ENCODE results near the gene RASA4. TPM values are rescaled to one million over a fixed set of nuclear protein-coding genes. Genes with fewer than 3 reads are reported as not detected.
"Not testable (repeated sequence)": the region's sequence is repeated elsewhere in the genome, so short reads cannot be mapped to it uniquely, and the experiment has no call there.

The RASA4 gene
- total RNA-seq, 1 donor from 2014 or later, result 18.9 TPM

GRCh38 chr7:102592477-102593019 lies 24.0 kb downstream of the RASA4 start:
- H3K4me3 Mint-ChIP-seq; H3K36me3 Mint-ChIP-seq (ENCODE audit: low read depth); H3K4me1 Mint-ChIP-seq; H3K27ac Mint-ChIP-seq (ENCODE audit: unreplicated experiment); H3K9me3 Mint-ChIP-seq; DNase-seq (ENCODE audit: low read depth, low spot score); H3K27me3 Mint-ChIP-seq (ENCODE audit: low read depth): not testable (repeated sequence)

DNA sequence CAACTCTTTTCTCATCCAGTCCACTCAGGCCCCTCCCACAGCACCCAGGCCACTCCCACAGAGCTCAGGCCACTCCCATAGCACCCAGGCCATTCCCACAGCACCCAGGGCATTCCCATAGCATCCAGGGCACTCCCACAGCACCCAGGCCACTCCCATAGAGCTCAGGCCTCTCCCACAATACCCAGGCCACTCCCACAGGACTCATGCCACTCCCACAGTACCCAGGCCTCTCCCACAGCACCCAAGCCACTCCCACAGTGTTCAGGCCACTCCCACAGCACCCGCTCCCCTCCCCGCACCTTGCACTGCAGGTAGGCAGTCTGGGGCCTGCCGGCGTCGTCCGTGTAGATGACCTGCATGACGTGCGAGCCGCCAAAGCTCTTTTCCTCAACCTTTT lies 26.7 kb downstream of the RASA4 start:
- not testable (repeated sequence) for H3K36me3 Mint-ChIP-seq (ENCODE audit: low read depth); H3K27me3 Mint-ChIP-seq (ENCODE audit: low read depth); H3K9me3 Mint-ChIP-seq; H3K27ac Mint-ChIP-seq (ENCODE audit: unreplicated experiment); DNase-seq (ENCODE audit: low read depth, low spot score); H3K4me1 Mint-ChIP-seq; H3K4me3 Mint-ChIP-seq

- not testable (repeated sequence) for H3K27ac Mint-ChIP-seq (ENCODE audit: unreplicated experiment); H3K9me3 Mint-ChIP-seq; H3K4me1 Mint-ChIP-seq; H3K27me3 Mint-ChIP-seq (ENCODE audit: low read depth); DNase-seq (ENCODE audit: low read depth, low spot score); H3K36me3 Mint-ChIP-seq (ENCODE audit: low read depth); H3K4me3 Mint-ChIP-seq
These were observed 33.1 kb downstream of the RASA4 start for GRCh38 chr7:102583495-102583894.

- H3K4me3 Mint-ChIP-seq; H3K36me3 Mint-ChIP-seq (ENCODE audit: low read depth); DNase-seq (ENCODE audit: low read depth, low spot score); H3K9me3 Mint-ChIP-seq; H3K4me1 Mint-ChIP-seq; H3K27me3 Mint-ChIP-seq (ENCODE audit: low read depth); H3K27ac Mint-ChIP-seq (ENCODE audit: unreplicated experiment): not testable (repeated sequence)
These were observed 34.8 kb downstream of the RASA4 start for GRCh38 chr7:102581722-102582121.

DNA sequence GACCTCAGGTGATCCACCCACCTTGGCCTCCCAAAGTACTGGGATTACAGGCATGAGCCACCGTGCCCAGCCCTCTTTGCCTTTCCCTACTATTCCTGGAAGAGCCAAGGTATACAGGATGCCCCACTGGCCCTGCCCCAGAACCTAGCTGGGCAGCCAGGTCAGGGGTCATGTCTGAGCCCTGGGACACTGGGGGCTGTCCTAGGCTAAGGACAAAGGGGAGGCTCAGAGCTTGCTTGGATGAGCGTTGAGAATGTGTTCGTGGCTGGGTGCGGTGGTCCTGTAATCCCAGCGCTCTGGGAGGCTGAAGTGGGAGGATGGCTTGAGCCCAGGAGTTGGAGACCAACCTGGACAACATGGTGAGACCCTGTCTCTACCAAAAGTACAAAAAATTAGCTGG lies 38.1 kb downstream of the RASA4 start:
- not testable (repeated sequence) for H3K27me3 Mint-ChIP-seq (ENCODE audit: low read depth); DNase-seq (ENCODE audit: low read depth, low spot score); H3K4me3 Mint-ChIP-seq

DNA sequence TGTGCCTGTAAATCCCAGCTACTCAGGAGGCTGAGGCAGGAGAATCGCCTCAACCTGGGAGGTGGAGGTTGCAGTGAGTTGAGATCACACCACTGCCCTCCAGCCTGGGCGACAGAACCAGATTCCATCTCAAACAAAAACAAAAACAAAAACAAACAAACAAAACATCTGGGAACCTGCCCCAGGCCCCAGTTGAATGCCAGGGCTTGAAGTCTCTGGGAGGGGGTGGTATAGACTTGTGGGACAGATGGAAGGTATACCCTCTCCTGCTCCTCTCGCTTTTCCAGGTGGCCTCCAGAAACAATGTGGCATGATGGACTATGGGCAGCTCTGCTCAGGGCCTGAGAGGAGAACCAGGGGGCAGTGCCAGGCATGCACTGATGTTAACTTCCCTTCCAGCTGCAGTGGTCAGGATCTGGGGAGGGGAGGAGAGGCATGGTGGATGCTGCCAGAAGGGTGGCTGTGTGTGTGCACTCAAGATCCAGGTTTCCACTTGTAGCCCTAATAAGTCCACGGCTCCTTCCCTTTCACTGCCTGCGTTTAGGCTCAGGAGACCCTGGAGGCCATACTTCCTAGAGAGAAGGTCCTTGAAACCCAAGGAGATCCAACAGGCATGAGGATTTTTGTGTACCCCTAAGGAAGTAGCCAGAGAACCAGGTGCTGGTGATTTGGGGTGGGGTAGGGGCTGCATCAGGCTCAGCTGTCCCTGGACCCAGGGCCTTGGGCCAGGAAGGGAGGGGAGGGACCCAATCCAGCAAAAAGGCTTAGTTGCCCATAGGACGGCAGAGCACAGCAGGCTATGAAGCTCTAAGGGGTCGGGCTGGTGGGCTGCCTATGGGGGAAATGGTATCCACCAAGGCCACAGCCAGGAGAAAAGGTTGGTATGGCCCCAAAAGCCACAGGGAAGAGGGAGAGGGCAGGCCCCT lies 39.0 kb downstream of the RASA4 start:
- DNase-seq (ENCODE audit: low read depth, low spot score); H3K4me1 Mint-ChIP-seq; H3K9me3 Mint-ChIP-seq; H3K27ac Mint-ChIP-seq (ENCODE audit: unreplicated experiment); H3K27me3 Mint-ChIP-seq (ENCODE audit: low read depth); H3K36me3 Mint-ChIP-seq (ENCODE audit: low read depth); H3K4me3 Mint-ChIP-seq: not testable (repeated sequence)

More for the DNA sequence above, 38.1 kb downstream of the RASA4 start:
- not testable (repeated sequence) for H3K9me3 Mint-ChIP-seq; H3K36me3 Mint-ChIP-seq (ENCODE audit: low read depth); H3K4me1 Mint-ChIP-seq; H3K27ac Mint-ChIP-seq (ENCODE audit: unreplicated experiment)

GRCh38 chr7:102576363-102576762 lies 40.2 kb downstream of the RASA4 start:
- not testable (repeated sequence) for H3K27me3 Mint-ChIP-seq (ENCODE audit: low read depth); H3K4me3 Mint-ChIP-seq

DNA sequence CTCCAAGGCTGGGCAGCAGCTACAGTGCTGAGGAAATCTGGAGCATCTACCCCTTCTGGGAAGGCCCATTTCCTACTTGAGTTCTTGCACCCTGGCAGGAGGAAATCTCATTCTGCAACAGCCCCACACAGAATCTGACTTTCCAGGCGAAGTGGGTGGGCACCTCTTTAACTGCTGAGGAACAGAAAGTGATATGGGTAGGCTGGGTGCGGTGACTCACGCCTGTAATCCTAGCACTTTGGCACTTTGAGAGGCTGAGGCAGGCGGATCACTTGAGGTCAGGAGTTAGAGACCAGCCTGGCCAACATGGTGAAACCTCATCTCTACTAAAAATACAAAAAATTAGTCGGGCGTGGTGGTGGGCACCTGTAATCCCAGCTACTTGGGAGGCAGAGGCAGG lies 41.9 kb downstream of the RASA4 start:
- H3K4me1 Mint-ChIP-seq; H3K27me3 Mint-ChIP-seq (ENCODE audit: low read depth); H3K9me3 Mint-ChIP-seq: not testable (repeated sequence)

More at GRCh38 chr7:102576363-102576762, 40.2 kb downstream of the RASA4 start:
- H3K9me3 Mint-ChIP-seq; DNase-seq (ENCODE audit: low read depth, low spot score); H3K36me3 Mint-ChIP-seq (ENCODE audit: low read depth); H3K4me1 Mint-ChIP-seq; H3K27ac Mint-ChIP-seq (ENCODE audit: unreplicated experiment): not testable (repeated sequence)

DNA sequence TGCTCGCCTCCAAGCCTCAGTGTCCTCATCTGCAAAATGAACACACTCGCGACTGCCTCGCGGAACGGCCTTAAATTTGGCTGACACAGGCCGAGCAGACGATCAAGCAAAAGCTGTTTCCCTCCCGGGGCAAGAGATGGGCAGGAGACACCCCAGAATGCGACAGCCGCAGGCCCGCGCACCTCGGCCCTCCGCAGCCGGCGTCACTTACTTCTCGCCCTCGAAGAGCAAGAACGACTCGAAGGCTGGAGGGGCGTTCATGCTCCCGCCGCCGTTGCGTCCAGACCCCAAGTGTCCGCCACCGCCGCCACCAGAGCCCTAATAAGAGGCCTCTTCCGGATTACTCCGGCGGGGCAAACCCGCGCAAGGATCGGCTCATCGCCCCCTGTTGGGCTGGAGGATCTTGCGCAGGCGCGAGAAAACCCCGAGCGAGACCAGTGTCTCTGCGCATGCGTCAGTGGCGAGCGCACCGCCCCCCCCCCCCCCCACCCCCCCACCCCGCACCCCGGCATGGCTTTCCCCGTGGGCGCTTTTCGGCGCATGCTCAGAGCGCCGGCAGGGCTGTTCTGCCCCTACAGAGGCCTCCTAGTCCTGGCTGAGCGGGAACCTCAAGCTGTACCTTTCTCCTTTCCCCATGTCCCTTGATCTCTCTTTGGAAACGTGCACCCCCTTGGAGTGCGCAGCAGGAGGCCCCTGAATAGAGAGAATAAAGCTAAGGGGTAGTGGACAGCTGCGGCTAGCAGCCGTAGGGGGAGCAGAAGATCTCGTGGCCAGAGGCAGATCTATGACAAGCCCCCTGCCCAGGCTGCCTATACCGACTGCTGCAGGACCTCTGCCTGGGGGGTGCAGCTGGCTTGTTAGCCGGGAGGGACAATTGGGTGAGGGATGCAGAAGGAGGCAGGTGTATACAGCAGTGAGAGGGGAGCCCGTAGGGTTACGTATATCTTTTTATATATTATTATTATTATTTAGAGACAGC lies 44.0 kb downstream of the RASA4 start, which contains the start of gene POLR2J3:
TSS of gene POLR2J3 (minus strand) at position 323 of the 979 bp plus-strand sequence. CDS start at position 261, 62 bp downstream.
- H3K4me3 Mint-ChIP-seq, result peak within 1 kb of the TSS; percentile 82
- not testable (repeated sequence) for H3K36me3 Mint-ChIP-seq (ENCODE audit: low read depth); H3K27me3 Mint-ChIP-seq (ENCODE audit: low read depth); H3K9me3 Mint-ChIP-seq; H3K27ac Mint-ChIP-seq (ENCODE audit: unreplicated experiment); H3K4me1 Mint-ChIP-seq
- TF ChIP-seq CTCF (conservative IDR thresholded peaks at IDR 0.05), result peak; percentile 60
- peak; percentile 99 for DNase-seq (ENCODE audit: low read depth, low spot score)

More for the DNA sequence above, 41.9 kb downstream of the RASA4 start:
- H3K36me3 Mint-ChIP-seq (ENCODE audit: low read depth); H3K27ac Mint-ChIP-seq (ENCODE audit: unreplicated experiment); H3K4me3 Mint-ChIP-seq; DNase-seq (ENCODE audit: low read depth, low spot score): not testable (repeated sequence)

- not testable (repeated sequence) for H3K4me3 Mint-ChIP-seq; H3K9me3 Mint-ChIP-seq; DNase-seq (ENCODE audit: low read depth, low spot score); H3K27me3 Mint-ChIP-seq (ENCODE audit: low read depth); H3K4me1 Mint-ChIP-seq; H3K36me3 Mint-ChIP-seq (ENCODE audit: low read depth); H3K27ac Mint-ChIP-seq (ENCODE audit: unreplicated experiment)
These were observed 47.9 kb downstream of the RASA4 start for GRCh38 chr7:102568620-102569019.

- not testable (repeated sequence) for H3K4me3 Mint-ChIP-seq; DNase-seq (ENCODE audit: low read depth, low spot score); H3K4me1 Mint-ChIP-seq; H3K27ac Mint-ChIP-seq (ENCODE audit: unreplicated experiment); H3K36me3 Mint-ChIP-seq (ENCODE audit: low read depth); H3K9me3 Mint-ChIP-seq; H3K27me3 Mint-ChIP-seq (ENCODE audit: low read depth)
These were observed 65.6 kb downstream of the RASA4 start, which contains the start of gene SPDYE2 for GRCh38 chr7:102550808-102551422. Gene SPDYE2, plus strand, starts transcription at chr7:102551226. Its CDS starts 2,030 bp downstream, at chr7:102553256.

All from neural crest cell (in vitro differentiated cells).